GM19455 (cell line): Measurements from ENCODE around the gene AMPD2.
"Not testable (repeated sequence)": the region's sequence is repeated elsewhere in the genome, so short reads cannot be mapped to it uniquely, and the experiment has no call there.

Experiments used
- ATAC-seq: cut with Tn5 transposase; IDR thresholded peaks from one replicate; pipeline ENCODE4 v1.9.1; 2021; ENCODE audit not compliant: unreplicated experiment

Gene AMPD2

GRCh38 chr1:109649491-109649914 is 29.9 kb downstream of the AMPD2 start:
- ATAC-seq = no peak

- ATAC-seq = no peak
Measured at GRCh38 chr1:109650609-109651008, 31.0 kb downstream of the AMPD2 start.

GRCh38 chr1:109652402-109652801 is 32.8 kb downstream of the AMPD2 start:
- ATAC-seq = no peak

- ATAC-seq = no peak
Measured at GRCh38 chr1:109653306-109653705, 33.7 kb downstream of the AMPD2 start.

GRCh38 chr1:109654519-109654918 is 34.9 kb downstream of the AMPD2 start:
- no peak for ATAC-seq

- ATAC-seq = peak; percentile 91
Measured at GRCh38 chr1:109655615-109656519, 36.2 kb downstream of the AMPD2 start, which contains the start of gene GSTM4. GSTM4 (plus strand) TSS chr1:109656099; CDS start chr1:109656390, 291 bp downstream.

- ATAC-seq = no peak
Measured at GRCh38 chr1:109657395-109657794, 37.8 kb downstream of the AMPD2 start.

- ATAC-seq = no peak
Measured at GRCh38 chr1:109657970-109658369, 38.3 kb downstream of the AMPD2 start.

GRCh38 chr1:109658533-109659042 is 39.0 kb downstream of the AMPD2 start:
- ATAC-seq = no peak

GRCh38 chr1:109659145-109659544 is 39.5 kb downstream of the AMPD2 start:
- ATAC-seq = no peak

GRCh38 chr1:109659997-109660690 is 40.5 kb downstream of the AMPD2 start:
- ATAC-seq = no peak

- ATAC-seq = not testable (repeated sequence)
Measured at GRCh38 chr1:109660691-109661026, 41.0 kb downstream of the AMPD2 start.

GRCh38 chr1:109661391-109661790 is 41.8 kb downstream of the AMPD2 start:
- ATAC-seq = no peak

- no peak for ATAC-seq
Measured at GRCh38 chr1:109664671-109665070, 45.0 kb downstream of the AMPD2 start.

- peak; percentile 88 for ATAC-seq
Measured at GRCh38 chr1:109667452-109668122, 48.0 kb downstream of the AMPD2 start, which contains the start of gene GSTM2. GSTM2 (plus strand) TSS chr1:109668057; CDS start chr1:109668116, 59 bp downstream.

- no peak for ATAC-seq
Measured at GRCh38 chr1:109668123-109668775, 48.6 kb downstream of the AMPD2 start.

- no peak for ATAC-seq
Measured at GRCh38 chr1:109669246-109669948, 49.8 kb downstream of the AMPD2 start.

- ATAC-seq = not testable (repeated sequence)
Measured at GRCh38 chr1:109669949-109670302, 50.3 kb downstream of the AMPD2 start.

GRCh38 chr1:109671067-109671466 is 51.4 kb downstream of the AMPD2 start:
- ATAC-seq = no peak

- ATAC-seq = not testable (repeated sequence)
Measured at GRCh38 chr1:109673861-109674260, 54.2 kb downstream of the AMPD2 start.
